ENCODE results near the gene FTSJ3.

The FTSJ3 gene

DNA sequence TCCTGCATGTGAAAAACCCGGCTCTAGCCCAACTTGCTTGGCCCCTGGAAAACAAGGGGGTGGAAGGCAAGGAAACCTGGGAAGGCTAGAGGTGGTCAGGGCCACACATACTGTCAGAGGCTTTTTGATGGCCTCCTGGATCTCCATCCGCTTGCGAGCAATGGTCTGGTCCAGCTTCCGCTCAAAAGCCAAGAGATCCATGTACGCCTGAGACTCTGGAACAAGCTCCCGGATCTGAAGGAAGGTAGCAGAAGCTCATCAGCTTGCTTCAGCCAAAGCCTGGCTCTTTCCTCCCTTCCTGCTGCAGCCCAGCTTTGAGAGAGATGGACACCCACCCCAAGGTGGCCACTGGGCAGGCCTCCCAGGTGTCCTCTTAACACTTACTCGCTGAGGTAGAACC lies 9.3 kb upstream of the FTSJ3 start:
- no peaks in the 10 kb centered on the region for H3K9me3 Mint-ChIP-seq
- no peak overlapping the region for H3K27ac Mint-ChIP-seq
- no peak overlapping the region for H3K4me3 Mint-ChIP-seq
- H3K4me1 Mint-ChIP-seq, result peaks cover 80% of the 10 kb centered on the region
- DNase-seq (no peak), ATAC-seq (no peak)
- H3K27me3 Mint-ChIP-seq, result no peaks in the 10 kb centered on the region

DNA sequence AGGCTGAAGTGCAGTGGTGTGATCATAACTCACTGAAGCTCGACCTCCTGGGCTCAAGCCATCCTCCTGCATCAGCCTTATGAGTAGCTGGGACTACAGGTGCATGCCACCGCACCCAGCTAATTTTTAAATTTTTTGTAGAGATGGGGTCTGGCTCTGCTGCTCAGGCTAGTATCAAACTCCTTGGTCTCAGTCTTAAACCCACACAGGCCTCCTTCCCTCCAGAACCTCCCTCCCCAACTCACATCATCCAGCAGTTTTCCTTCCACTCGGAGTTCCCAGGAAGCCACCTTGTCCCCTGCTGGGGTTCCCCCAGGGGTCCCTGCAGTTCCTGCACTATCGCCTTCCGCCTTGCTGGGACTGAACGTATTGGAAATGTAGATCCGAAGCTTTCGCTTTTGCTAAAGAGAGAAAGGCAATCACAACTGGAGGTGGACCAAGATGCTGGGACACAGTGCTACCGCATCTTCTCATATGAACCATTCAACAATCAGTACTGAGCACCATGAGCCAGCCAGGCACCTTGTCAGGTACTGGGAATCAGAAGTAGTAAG lies 7.8 kb upstream of the FTSJ3 start:
- Mint-ChIP-seq H3K4me1 (peaks cover 83% of the 10 kb centered on the region), H3K27me3 (no peaks in the 10 kb centered on the region), H3K4me3 (no peak overlapping the region), H3K27ac (peak overlapping the region; percentile 40 to 87), H3K9me3 (no peaks in the 10 kb centered on the region)
- DNase-seq (no peak), ATAC-seq (no peak)

- Mint-ChIP-seq H3K4me1 (peaks cover 85% of the 10 kb centered on the region), H3K27ac (no peak overlapping the region), H3K9me3 (no peaks in the 10 kb centered on the region), H3K4me3 (no peak overlapping the region), H3K27me3 (no peaks in the 10 kb centered on the region)
- ATAC-seq (peak; percentile 88), DNase-seq (peak; percentile 65 to 79)
Measured at GRCh38 chr17:63834431-63835166, 7.1 kb upstream of the FTSJ3 start.

DNA sequence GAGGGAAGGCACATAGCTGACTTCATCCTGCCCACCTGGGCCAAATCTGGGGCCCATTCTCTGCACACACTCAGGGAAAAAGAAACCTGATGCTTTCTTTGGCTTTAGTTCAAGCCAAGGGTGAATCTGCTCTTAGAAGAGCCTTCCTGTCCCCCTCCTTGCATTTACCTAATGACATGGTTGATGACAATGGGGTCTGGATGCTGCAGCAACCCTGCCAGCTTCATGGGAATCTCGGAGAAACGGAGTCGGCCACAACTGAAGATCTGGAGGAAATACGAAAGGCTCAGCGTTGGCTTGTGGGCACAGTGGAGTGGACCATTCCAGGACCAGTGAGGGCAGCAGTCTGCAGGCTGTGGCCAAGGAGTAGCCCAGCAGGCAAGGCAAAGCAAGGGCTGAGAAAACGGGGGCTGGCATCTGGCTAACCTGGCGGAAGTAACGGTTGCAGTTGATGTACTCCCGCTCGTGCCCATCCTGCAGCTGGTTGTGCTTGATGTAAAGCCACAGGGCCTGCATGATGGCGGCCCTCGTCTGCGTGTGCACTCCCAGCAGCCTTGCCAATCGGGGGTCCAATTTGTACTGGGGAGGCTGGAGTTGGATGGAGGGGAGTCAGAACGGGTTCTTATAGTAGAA lies 6.4 kb upstream of the FTSJ3 start:
- Mint-ChIP-seq H3K27ac (no peak overlapping the region), H3K27me3 (no peaks in the 10 kb centered on the region), H3K4me1 (peaks cover 85% of the 10 kb centered on the region), H3K9me3 (no peaks in the 10 kb centered on the region), H3K4me3 (no peak overlapping the region)
- DNase-seq, result peak in 1 of 2 donors; percentile 8
- no peak for ATAC-seq

- H3K4me1 Mint-ChIP-seq, result peaks cover 84% of the 10 kb centered on the region
- H3K4me3 Mint-ChIP-seq, result no peak overlapping the region
- H3K27ac Mint-ChIP-seq, result peak overlapping the region in 1 of 2 donors; percentile 19
- DNase-seq (peak in 1 of 2 donors; percentile 7), ATAC-seq (no peak)
- H3K9me3 Mint-ChIP-seq, result no peaks in the 10 kb centered on the region
- H3K27me3 Mint-ChIP-seq, result no peaks in the 10 kb centered on the region
Measured at GRCh38 chr17:63833026-63833740, 5.7 kb upstream of the FTSJ3 start.

DNA sequence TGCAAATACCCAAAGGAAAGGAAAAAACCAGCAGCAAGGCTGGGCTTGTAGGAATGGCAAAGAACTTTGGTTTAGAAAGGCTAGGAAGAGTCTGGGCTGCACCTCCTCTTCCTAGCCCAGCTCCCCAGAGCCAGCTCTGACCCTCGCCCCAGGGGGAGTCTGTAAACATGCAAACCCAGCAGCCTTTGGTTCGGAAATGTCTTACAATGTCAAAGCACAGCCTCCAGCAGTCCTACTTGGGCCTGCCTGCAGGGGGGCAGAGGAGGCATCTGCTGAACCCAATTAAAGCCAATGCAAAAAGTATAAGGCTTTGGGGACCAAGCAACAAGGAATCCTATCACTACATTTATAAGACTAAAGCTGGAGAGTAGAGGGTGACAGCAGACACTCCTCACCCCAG lies 5.0 kb upstream of the FTSJ3 start:
- H3K4me3 Mint-ChIP-seq, result no peak overlapping the region
- ATAC-seq (no peak), DNase-seq (no peak)
- peaks cover 80% of the 10 kb centered on the region for H3K4me1 Mint-ChIP-seq
- H3K27me3 Mint-ChIP-seq, result no peaks in the 10 kb centered on the region
- H3K9me3 Mint-ChIP-seq, result no peaks in the 10 kb centered on the region
- peak overlapping the region in 1 of 2 donors; percentile 82 for H3K27ac Mint-ChIP-seq

DNA sequence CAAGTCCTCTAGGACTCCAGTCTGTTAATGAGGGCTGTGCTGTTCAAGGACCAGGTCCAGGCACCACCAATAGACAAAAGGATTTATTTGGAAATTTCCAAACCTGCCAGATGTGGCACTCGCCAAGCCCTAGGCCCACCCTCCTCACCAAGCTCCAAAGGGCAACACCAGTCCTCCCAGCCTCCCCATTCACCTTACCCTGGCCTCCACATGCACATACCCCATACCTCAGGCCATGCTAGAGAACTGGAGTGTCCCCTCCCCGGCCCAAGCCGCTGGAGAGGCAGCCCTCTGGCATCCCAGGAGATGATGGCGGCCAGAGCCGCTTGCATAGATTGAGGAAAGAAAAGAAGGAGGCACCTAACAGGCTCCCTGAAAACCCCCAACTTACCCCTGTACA lies 4.6 kb upstream of the FTSJ3 start:
- Mint-ChIP-seq H3K9me3 (no peaks in the 10 kb centered on the region), H3K4me1 (peaks cover 76% of the 10 kb centered on the region), H3K4me3 (no peak overlapping the region), H3K27me3 (no peaks in the 10 kb centered on the region), H3K27ac (peak overlapping the region in 1 of 2 donors; percentile 82)
- no peak for ATAC-seq
- DNase-seq, result no peak

DNA sequence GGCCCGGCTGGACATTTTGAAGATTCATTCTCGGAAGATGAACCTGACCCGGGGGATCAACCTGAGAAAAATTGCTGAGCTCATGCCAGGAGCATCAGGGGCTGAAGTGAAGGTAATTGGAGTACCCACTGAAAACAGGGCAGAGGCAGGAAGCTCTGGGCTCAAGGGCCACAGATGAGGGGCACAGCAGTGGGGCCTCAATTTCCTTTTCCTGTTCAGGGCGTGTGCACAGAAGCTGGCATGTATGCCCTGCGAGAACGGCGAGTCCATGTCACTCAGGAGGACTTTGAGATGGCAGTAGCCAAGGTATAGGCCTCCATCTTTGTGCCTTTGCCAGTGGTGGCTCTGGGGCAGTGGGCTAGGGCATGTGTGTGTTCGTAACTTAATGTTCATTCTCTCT lies 4.0 kb upstream of the FTSJ3 start:
- Mint-ChIP-seq H3K4me1 (peaks cover 74% of the 10 kb centered on the region), H3K4me3 (no peak overlapping the region), H3K27ac (peak overlapping the region; percentile 63 to 76), H3K9me3 (no peaks in the 10 kb centered on the region), H3K27me3 (no peaks in the 10 kb centered on the region)
- DNase-seq, result no peak
- no peak for ATAC-seq

DNA sequence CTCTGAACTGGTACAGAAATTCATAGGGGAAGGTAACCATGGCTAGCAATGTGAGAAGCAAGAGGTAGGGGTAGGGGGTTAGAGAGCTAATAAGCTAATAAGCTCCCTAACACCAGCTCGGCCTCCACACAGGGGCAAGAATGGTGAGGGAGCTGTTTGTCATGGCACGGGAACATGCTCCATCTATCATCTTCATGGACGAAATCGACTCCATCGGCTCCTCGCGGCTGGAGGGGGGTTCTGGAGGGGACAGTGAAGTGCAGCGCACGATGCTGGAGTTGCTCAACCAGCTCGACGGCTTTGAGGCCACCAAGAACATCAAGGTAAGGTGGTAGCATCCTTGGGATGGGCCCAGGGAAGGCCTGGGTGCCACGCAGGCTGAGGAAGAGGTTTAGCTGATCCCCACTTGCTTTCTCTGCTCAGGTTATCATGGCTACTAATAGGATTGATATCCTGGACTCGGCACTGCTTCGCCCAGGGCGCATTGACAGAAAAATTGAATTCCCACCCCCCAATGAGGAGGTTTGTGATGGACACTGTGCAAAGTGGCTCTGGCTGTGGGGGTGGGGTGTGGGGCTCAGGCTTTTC lies 3.5 kb upstream of the FTSJ3 start:
- no peaks in the 10 kb centered on the region for H3K27me3 Mint-ChIP-seq
- H3K4me3 Mint-ChIP-seq, result no peak overlapping the region
- DNase-seq, result no peak
- peak overlapping the region; percentile 79 to 82 for H3K27ac Mint-ChIP-seq
- no peak for ATAC-seq
- H3K9me3 Mint-ChIP-seq, result no peaks in the 10 kb centered on the region
- H3K4me1 Mint-ChIP-seq, result peaks cover 79% of the 10 kb centered on the region

GRCh38 chr17:63830278-63830677 lies 2.8 kb upstream of the FTSJ3 start:
- Mint-ChIP-seq H3K27ac (peak overlapping the region; percentile 82 to 90), H3K4me3 (no peak overlapping the region), H3K9me3 (no peaks in the 10 kb centered on the region), H3K4me1 (peaks cover 79% of the 10 kb centered on the region), H3K27me3 (no peaks in the 10 kb centered on the region)
- DNase-seq, result no peak
- no peak for ATAC-seq

DNA sequence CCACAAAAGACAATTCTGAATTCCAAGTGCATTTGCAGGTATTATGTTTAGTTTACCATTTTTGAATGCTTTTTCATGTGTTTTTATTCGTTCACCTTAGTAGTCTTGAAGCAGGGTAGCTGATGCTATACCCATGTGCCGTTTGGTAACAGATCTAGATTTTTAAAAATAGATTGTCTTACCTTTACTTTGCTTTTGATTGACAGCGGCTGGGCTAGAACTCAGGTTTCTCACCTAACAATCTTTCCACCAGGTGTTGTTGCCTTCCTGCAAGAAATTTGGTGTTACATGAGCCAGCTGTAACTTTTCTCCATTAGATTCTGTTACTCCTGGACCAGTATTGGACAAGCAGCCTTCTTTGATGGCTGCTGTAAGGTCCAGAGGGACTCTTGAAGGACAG lies 1.5 kb upstream of the FTSJ3 start:
- no peaks in the 10 kb centered on the region for H3K9me3 Mint-ChIP-seq
- no peak overlapping the region for H3K27ac Mint-ChIP-seq
- H3K4me1 Mint-ChIP-seq, result peaks cover 80% of the 10 kb centered on the region
- DNase-seq (no peak), ATAC-seq (no peak)
- no peaks in the 10 kb centered on the region for H3K27me3 Mint-ChIP-seq
- H3K4me3 Mint-ChIP-seq, result peak overlapping the region; percentile 16 to 93

- no peak for DNase-seq
- H3K4me3 Mint-ChIP-seq, result peak overlapping the region; percentile 93 to 95
Measured at GRCh38 chr17:63827801-63828221, 348 bp upstream of the FTSJ3 start.

DNA sequence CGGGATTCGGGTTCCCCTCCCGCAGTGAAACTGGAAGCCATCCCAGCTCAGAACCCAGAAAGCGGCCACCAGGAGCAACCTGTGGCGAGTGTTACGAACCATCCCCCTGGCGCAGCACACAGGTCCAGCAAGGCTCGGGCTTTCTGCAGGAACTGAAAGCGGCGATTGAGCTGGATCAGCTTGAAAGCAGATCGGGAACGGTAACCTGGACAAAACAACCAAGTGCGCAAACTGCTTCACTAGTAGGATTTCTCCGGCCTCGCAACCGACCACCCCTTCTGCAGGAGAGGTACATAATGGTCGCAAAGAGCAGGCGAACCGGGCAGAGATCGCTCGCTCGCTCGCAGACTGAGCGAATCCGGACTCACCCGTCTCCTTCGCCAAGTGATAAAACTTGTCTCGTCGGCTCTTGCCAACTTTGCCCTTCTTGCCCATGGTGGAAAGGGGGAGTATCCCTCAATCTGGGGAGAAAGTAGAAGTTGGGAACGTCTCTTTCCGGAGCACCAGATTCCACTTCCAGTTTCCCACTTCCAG lies 928 bp downstream of the FTSJ3 start:
- H3K27ac Mint-ChIP-seq, result peak overlapping the region; percentile 99 to 100
- H3K9me3 Mint-ChIP-seq, result no peaks in the 10 kb centered on the region
- peak overlapping the region; percentile 93 to 95 for H3K4me3 Mint-ChIP-seq
- ATAC-seq (peak; percentile 13), DNase-seq (no peak)
- peaks cover 81% of the 10 kb centered on the region for H3K4me1 Mint-ChIP-seq
- no peaks in the 10 kb centered on the region for H3K27me3 Mint-ChIP-seq

More at GRCh38 chr17:63827801-63828221, 348 bp upstream of the FTSJ3 start:
- Mint-ChIP-seq H3K27me3 (no peaks in the 10 kb centered on the region), H3K9me3 (no peaks in the 10 kb centered on the region), H3K4me1 (peaks cover 85% of the 10 kb centered on the region), H3K27ac (peak overlapping the region; percentile 99 to 100)
- no peak for ATAC-seq

GRCh38 chr17:63824362-63824761 lies 3.1 kb downstream of the FTSJ3 start:
- H3K4me1 Mint-ChIP-seq, result peaks cover 59% of the 10 kb centered on the region
- DNase-seq, result no peak
- peak overlapping the region in 1 of 2 donors; percentile 95 for H3K27ac Mint-ChIP-seq
- no peak for ATAC-seq
- H3K27me3 Mint-ChIP-seq, result no peaks in the 10 kb centered on the region
- peak overlapping the region in 1 of 2 donors; percentile 20 for H3K4me3 Mint-ChIP-seq
- H3K9me3 Mint-ChIP-seq, result no peaks in the 10 kb centered on the region

- H3K27me3 Mint-ChIP-seq, result no peaks in the 10 kb centered on the region
- DNase-seq (no peak), ATAC-seq (no peak)
- no peaks in the 10 kb centered on the region for H3K9me3 Mint-ChIP-seq
- H3K4me3 Mint-ChIP-seq, result no peak overlapping the region
- peak overlapping the region; percentile 72 to 95 for H3K27ac Mint-ChIP-seq
- peaks cover 54% of the 10 kb centered on the region for H3K4me1 Mint-ChIP-seq
Measured at GRCh38 chr17:63823659-63824331, 3.7 kb downstream of the FTSJ3 start.
